Psoas muscle (tissue), 8 donors: Measurements from ENCODE around the gene NIPA2. TPM values are rescaled to one million over a fixed set of nuclear protein-coding genes. Genes with fewer than 3 reads are reported as not detected.

Source experiments
- ATAC-seq, 4 donors: fragments of 200-7000 bp; cut with Tn5 transposase; one replicate each; pipeline ENCODE4 v1.9.1; 2020; ENCODE audit warnings: moderate library complexity in 3 of 4, mild to moderate bottlenecking in 2 of 4
- DNase-seq, 2 donors: peaks; one replicate each; pipeline ENCODE4 v3.0.0-alpha.2; 2020
- H3K27ac ChIP-seq: fragments of 200-600 bp; one replicate; pipeline ENCODE4 v1.8.0; 2022
- H3K27me3 ChIP-seq, 3 donors: fragments of 200-600 bp in 1 of 3; one replicate each; pipeline versions ENCODE4 v1.6.1 to v1.8.0; 2013 to 2022; ENCODE audit warnings: low read length in 2 of 3, mild to moderate bottlenecking in 2 of 3, moderate library complexity in 1 of 3; ENCODE audit not compliant: insufficient read depth in 3 of 3
- H3K36me3 ChIP-seq, 2 donors: fragments of 200-600 bp in 1 of 2; one replicate each; pipeline versions ENCODE4 v1.6.1 to v1.8.0; 2013 to 2022; ENCODE audit warnings: low read depth in 1 of 2, mild to moderate bottlenecking in 1 of 2, moderate library complexity in 1 of 2; ENCODE audit not compliant: insufficient read depth in 1 of 2
- H3K4me1 ChIP-seq: fragments of 200-600 bp; one replicate; pipeline ENCODE4 v1.8.0; 2022
- H3K4me3 ChIP-seq: fragments of 200-600 bp; one replicate; pipeline ENCODE4 v1.8.0; 2022; ENCODE audit warnings: mild to moderate bottlenecking
- H3K9me3 ChIP-seq: fragments of 200-600 bp; one replicate; pipeline ENCODE4 v1.8.0; 2022
- CTCF ChIP-seq: fragments of 200-600 bp; IDR thresholded peaks from one replicate; pipeline ENCODE4 v1.8.0; 2022; ENCODE audit warnings: antibody characterized with exemption
- WGBS, 3 donors: extraction: QIAGEN DNeasy Blood & Tissue Kit; methylation state at CpG; one replicate each; pipeline versions ENCODE4 v1.1.6 to v1.1.7; 2013; 5-methylcytosine and 5-hydroxymethylcytosine counted together
- intact Hi-C, 2 donors: fragments of 100-400 bp; cut with DNase I; formaldehyde crosslinking; loops; one replicate each; pipeline versions ENCODE4 v1.11.0 to v1.14.2; 2022
- polyA plus RNA-seq, 3 donors: library from polyadenylated mRNA; stranded (reverse); fragments of 200-250 nt; gene quantifications; one replicate each; pipeline ENCODE4 v1.2.3, GENCODE V29; 2013
- total RNA-seq, 4 donors: library from RNA; stranded (reverse); fragmentation: NEBNext Ultra II Directional in 2 of 4; extraction: Animal tissue kit (Norgen Biotek cat#: 25700) in 2 of 4; gene quantifications; one replicate each; pipeline versions ENCODE4 v1.2.1 to v1.2.4, GENCODE V29; 2021 to 2023
- donor health status: healthy with polysubstance abuse.
- donor health status: DM: no; HTN: no; CAD: no; lungs with moderate emphysema.
- donor health status: Bipolar disorder and iron deficiency.
- donor health status: healthy.
- donor health status: DM: yes; HTN: yes; CAD: no.
- donor health status: DM: no; HTN: no; CAD: no.
- donor health status: DM: no; HTN: no; CAD: no.
- donor health status: DM: yes; HTN: yes; CAD: no.

The NIPA2 gene
- total and polyA plus RNA-seq, 7 donors = 11.3 to 61.8 (median 28.2) TPM

GRCh38 chr15:22874966-22875365, 36.5 kb downstream of the NIPA2 start:
- no peak for ATAC-seq
- Histone ChIP-seq H3K27ac (no peak overlapping the region), H3K9me3 (no peaks in the 10 kb centered on the region), H3K4me3 (no peak overlapping the region), H3K27me3 (no peaks in the 10 kb centered on the region), H3K36me3 (peaks cover 0 to 77% of the 10 kb centered on the region in 2 donors), H3K4me1 (no peaks in the 10 kb centered on the region)
- intact Hi-C loops = no loop called here
- no peak for TF ChIP-seq CTCF
- 86 to 93% (median 92%) methylated on average over 7 of the region's 7 CpGs for WGBS, 3 donors
- no peak for DNase-seq

- intact Hi-C loops = no loop called here
- no peak overlapping the region for H3K27ac ChIP-seq
- peaks cover 0 to 77% of the 10 kb centered on the region in 2 donors for H3K36me3 ChIP-seq
- 96 to 100% (median 98%) methylated on average over 5 of the region's 5 CpGs for WGBS, 3 donors
- H3K27me3 ChIP-seq = no peaks in the 10 kb centered on the region
- no peak overlapping the region for H3K4me3 ChIP-seq
- ATAC-seq (no peak), DNase-seq (no peak)
- no peak for TF ChIP-seq CTCF
- no peaks in the 10 kb centered on the region for H3K4me1 ChIP-seq
- H3K9me3 ChIP-seq = no peaks in the 10 kb centered on the region
Observed at GRCh38 chr15:22877117-22877516, 38.7 kb downstream of the NIPA2 start.

GRCh38 chr15:22877607-22878006, 39.1 kb downstream of the NIPA2 start:
- 91 to 96% (median 95%) methylated on average over 8 of the region's 8 CpGs for whole genome bisulfite sequencing, 3 donors
- TF ChIP-seq CTCF = no peak
- Histone ChIP-seq H3K4me3 (no peak overlapping the region), H3K36me3 (peaks cover 0 to 77% of the 10 kb centered on the region in 2 donors), H3K4me1 (no peaks in the 10 kb centered on the region), H3K9me3 (no peaks in the 10 kb centered on the region), H3K27me3 (no peaks in the 10 kb centered on the region), H3K27ac (no peak overlapping the region)
- intact Hi-C loops = loop anchor here in 1 of 2 donors (2.0 kb wide), 1 partner anchor 21 kb away; no protein-coding TSS in a partner anchor
- DNase-seq (no peak), ATAC-seq (no peak)

- intact Hi-C loops = loop anchor here in 1 of 2 donors (2.0 kb wide), 1 partner anchor 21 kb away; no protein-coding TSS in a partner anchor
- DNase-seq (no peak), ATAC-seq (peak in 2 of 4 donors; percentile 19 to 61)
- no peaks in the 10 kb centered on the region for H3K4me1 ChIP-seq
- no peak for TF ChIP-seq CTCF
- peaks cover 0 to 74% of the 10 kb centered on the region in 2 donors for H3K36me3 ChIP-seq
- no peak overlapping the region for H3K27ac ChIP-seq
- 60 to 66% (median 62%) methylated on average over 10 of the region's 10 CpGs for WGBS, 3 donors
- H3K9me3 ChIP-seq = no peaks in the 10 kb centered on the region
- H3K27me3 ChIP-seq = no peaks in the 10 kb centered on the region
- H3K4me3 ChIP-seq = no peak overlapping the region
Observed at GRCh38 chr15:22878103-22878502, 39.6 kb downstream of the NIPA2 start.
